Neural cell (in vitro differentiated cells): ENCODE results near the gene ZBTB7C. TPM values are rescaled to one million over a fixed set of nuclear protein-coding genes. Genes with fewer than 3 reads are reported as not detected.

Experiments
- H2AFZ ChIP-seq: fragments of 200-600, 300-800 bp; sonication (generic), shearing (Covaris generic); 2 replicates; pipeline ENCODE4 v1.6.0; 2014; ENCODE audit warnings: low read depth, mild to moderate bottlenecking, antibody characterized with exemption, low read length, moderate library complexity
- H3F3A ChIP-seq: fragments of 200-600 bp; shearing (Covaris generic); 2 replicates; pipeline ENCODE4 v1.6.1; 2016; ENCODE audit warnings: mild to moderate bottlenecking, moderate library complexity, mixed read lengths, antibody characterized with exemption, low read length; ENCODE audit not compliant: insufficient read depth, poor library complexity, severe bottlenecking
- H3K27ac ChIP-seq: fragments of 200-600, 300-800 bp; sonication (generic), shearing (Covaris generic); 2 replicates; pipeline ENCODE4 v1.5.1; 2014; ENCODE audit warnings: mild to moderate bottlenecking, low read length, moderate library complexity
- H3K27me3 ChIP-seq: fragments of 300-800, 200-600 bp; sonication (generic), shearing (Covaris generic); 2 replicates; pipeline ENCODE4 v1.6.0; 2014; ENCODE audit warnings: mild to moderate bottlenecking, low read depth, low read length, moderate library complexity; ENCODE audit not compliant: insufficient read depth
- H3K36me3 ChIP-seq: fragments of 300-800, 200-600 bp; sonication (generic), shearing (Covaris generic); 2 replicates; pipeline ENCODE4 v1.5.1; 2014; ENCODE audit warnings: mild to moderate bottlenecking, antibody characterized with exemption, low read length, moderate library complexity; ENCODE audit not compliant: insufficient read depth
- H3K4me2 ChIP-seq: fragments of 300-800, 200-600 bp; sonication (generic), shearing (Covaris generic); 2 replicates; pipeline ENCODE4 v1.6.0; 2014; ENCODE audit warnings: mild to moderate bottlenecking, low read length
- H3K4me3 ChIP-seq: fragments of 300-800, 200-600 bp; sonication (generic), shearing (Covaris generic); 2 replicates; pipeline ENCODE4 v1.5.1; 2014; ENCODE audit warnings: mild to moderate bottlenecking, low read length, moderate library complexity
- H3K79me2 ChIP-seq: fragments of 200-600 bp; shearing (Covaris generic); replicated peaks from 2 replicates; pipeline ENCODE4 v1.6.0; 2014; ENCODE audit warnings: mild to moderate bottlenecking, low read length, moderate library complexity; ENCODE audit not compliant: insufficient read depth
- H3K9ac ChIP-seq: fragments of 300-800, 200-600 bp; sonication (generic), shearing (Covaris generic); 2 replicates; pipeline ENCODE4 v1.6.1; 2016; ENCODE audit warnings: mild to moderate bottlenecking, low read length, mixed read lengths
- H3K9me2 ChIP-seq: fragments of 200-600 bp; shearing (Covaris generic); 2 replicates; pipeline ENCODE4 v1.6.1; 2016; ENCODE audit warnings: mild to moderate bottlenecking, low read length, mixed read lengths; ENCODE audit not compliant: insufficient read depth
- H3K9me3 ChIP-seq: fragments of 200-600, 300-800 bp; sonication (generic), shearing (Covaris generic); 2 replicates; pipeline ENCODE4 v1.6.1; 2016; ENCODE audit warnings: mild to moderate bottlenecking, mixed run types, low read length, moderate library complexity, mixed read lengths
- H4K20me1 ChIP-seq: fragments of 200-600 bp; shearing (Covaris generic); 2 replicates; pipeline ENCODE4 v1.6.1; 2016; ENCODE audit warnings: mild to moderate bottlenecking, mixed run types; ENCODE audit not compliant: insufficient read depth
- EP300 ChIP-seq: fragments of 450-650 bp; conservative IDR thresholded peaks from 2 replicates; pipeline ENCODE4 v1.6.1; 2014; ENCODE audit warnings: antibody characterized with exemption, mild to moderate bottlenecking, moderate library complexity; ENCODE audit not compliant: poor library complexity, severe bottlenecking
- EZH2 ChIP-seq: fragments of 200-600, 300-800 bp; shearing (Covaris generic), sonication (generic); IDR thresholded peaks from 2 replicates; pipeline ENCODE4 v1.6.1; 2014; ENCODE audit warnings: antibody characterized with exemption, low read length, borderline replicate concordance, mild to moderate bottlenecking; ENCODE audit not compliant: insufficient read depth, poor library complexity, severe bottlenecking
- MXI1 ChIP-seq: fragments of 450-650 bp; conservative IDR thresholded peaks from 2 replicates; pipeline ENCODE4 v1.6.1; 2014; ENCODE audit warnings: antibody characterized with exemption, mild to moderate bottlenecking; ENCODE audit not compliant: poor library complexity, severe bottlenecking
- POLR2AphosphoS5 ChIP-seq: IDR thresholded peaks from 2 replicates; pipeline ENCODE4 v1.6.1; 2012
- RAD21 ChIP-seq: fragments of 450-650 bp; conservative IDR thresholded peaks from 2 replicates; pipeline ENCODE4 v1.6.1; 2014; ENCODE audit warnings: antibody characterized with exemption, mild to moderate bottlenecking, moderate library complexity
- REST ChIP-seq: IDR thresholded peaks from 2 replicates; pipeline ENCODE4 v1.6.1; 2012; ENCODE audit warnings: borderline replicate concordance
- SMC3 ChIP-seq: fragments of 450-650 bp; conservative IDR thresholded peaks from 2 replicates; pipeline ENCODE4 v1.6.1; 2014; ENCODE audit warnings: antibody characterized with exemption, mild to moderate bottlenecking, moderate library complexity; ENCODE audit not compliant: poor library complexity
- TAF1 ChIP-seq: IDR thresholded peaks from 2 replicates; pipeline ENCODE4 v1.6.1; 2012; ENCODE audit warnings: low read depth
- polyA plus RNA-seq: library from polyadenylated mRNA; depleted of rRNA; stranded (reverse); fragments of >200 nt; gene quantifications from 2 replicates; pipeline ENCODE4 v1.2.3, GENCODE V29; 2014
- TF ChIP-seq, protein P1 (sequence below): fragments of 450-650 bp; IDR thresholded peaks from 2 replicates; pipeline ENCODE4 v1.5.1; 2014; ENCODE audit warnings: antibody characterized with exemption, mild to moderate bottlenecking, moderate library complexity; ENCODE audit not compliant: poor library complexity, severe bottlenecking

The ZBTB7C gene
- polyA plus RNA-seq, 1 donor from 2014 or later, result 2.4 TPM

DNA sequence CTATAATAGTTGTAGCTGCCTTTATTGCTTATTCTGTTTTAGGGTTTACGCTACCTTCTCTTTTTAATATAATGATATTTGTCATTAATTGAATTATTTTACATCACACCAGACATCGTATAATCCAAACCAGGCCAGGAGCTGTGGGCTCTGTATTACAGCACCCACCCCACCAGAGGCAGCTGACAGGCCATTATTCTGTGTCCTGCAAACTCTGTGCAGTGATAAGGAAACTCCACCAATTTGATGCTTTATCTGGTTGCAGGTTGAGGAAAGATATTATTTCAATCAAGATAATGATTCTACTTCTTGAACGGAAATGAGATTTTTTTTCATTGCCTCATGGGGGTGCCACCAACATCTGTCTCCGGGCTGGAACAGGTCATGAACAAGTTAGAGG, 227.3 kb downstream of the ZBTB7C start:
- no peaks in the 10 kb centered on the region for H3K27me3 ChIP-seq
- H3F3A ChIP-seq, result peaks cover 7% of the 10 kb centered on the region
- no peak overlapping the region for H2AFZ ChIP-seq
- H4K20me1 ChIP-seq, result no peaks in the 10 kb centered on the region
- H3K27ac ChIP-seq, result no peak overlapping the region
- H3K9me2 ChIP-seq, result no peaks in the 10 kb centered on the region
- H3K4me3 ChIP-seq, result no peak overlapping the region
- H3K9me3 ChIP-seq, result no peaks in the 10 kb centered on the region
- TF ChIP-seq REST (no peak), MXI1 (no peak), POLR2AphosphoS5 (no peak), EP300 (no peak), SMC3 (no peak), RAD21 (no peak), TAF1 (no peak), EZH2 (no peak)
- TF ChIP-seq, protein P1, sequence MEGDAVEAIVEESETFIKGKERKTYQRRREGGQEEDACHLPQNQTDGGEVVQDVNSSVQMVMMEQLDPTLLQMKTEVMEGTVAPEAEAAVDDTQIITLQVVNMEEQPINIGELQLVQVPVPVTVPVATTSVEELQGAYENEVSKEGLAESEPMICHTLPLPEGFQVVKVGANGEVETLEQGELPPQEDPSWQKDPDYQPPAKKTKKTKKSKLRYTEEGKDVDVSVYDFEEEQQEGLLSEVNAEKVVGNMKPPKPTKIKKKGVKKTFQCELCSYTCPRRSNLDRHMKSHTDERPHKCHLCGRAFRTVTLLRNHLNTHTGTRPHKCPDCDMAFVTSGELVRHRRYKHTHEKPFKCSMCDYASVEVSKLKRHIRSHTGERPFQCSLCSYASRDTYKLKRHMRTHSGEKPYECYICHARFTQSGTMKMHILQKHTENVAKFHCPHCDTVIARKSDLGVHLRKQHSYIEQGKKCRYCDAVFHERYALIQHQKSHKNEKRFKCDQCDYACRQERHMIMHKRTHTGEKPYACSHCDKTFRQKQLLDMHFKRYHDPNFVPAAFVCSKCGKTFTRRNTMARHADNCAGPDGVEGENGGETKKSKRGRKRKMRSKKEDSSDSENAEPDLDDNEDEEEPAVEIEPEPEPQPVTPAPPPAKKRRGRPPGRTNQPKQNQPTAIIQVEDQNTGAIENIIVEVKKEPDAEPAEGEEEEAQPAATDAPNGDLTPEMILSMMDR, result no peak
- H3K79me2 ChIP-seq, result no peaks in the 10 kb centered on the region
- H3K36me3 ChIP-seq, result no peaks in the 10 kb centered on the region
- no peak overlapping the region for H3K9ac ChIP-seq
- no peak overlapping the region for H3K4me2 ChIP-seq

DNA sequence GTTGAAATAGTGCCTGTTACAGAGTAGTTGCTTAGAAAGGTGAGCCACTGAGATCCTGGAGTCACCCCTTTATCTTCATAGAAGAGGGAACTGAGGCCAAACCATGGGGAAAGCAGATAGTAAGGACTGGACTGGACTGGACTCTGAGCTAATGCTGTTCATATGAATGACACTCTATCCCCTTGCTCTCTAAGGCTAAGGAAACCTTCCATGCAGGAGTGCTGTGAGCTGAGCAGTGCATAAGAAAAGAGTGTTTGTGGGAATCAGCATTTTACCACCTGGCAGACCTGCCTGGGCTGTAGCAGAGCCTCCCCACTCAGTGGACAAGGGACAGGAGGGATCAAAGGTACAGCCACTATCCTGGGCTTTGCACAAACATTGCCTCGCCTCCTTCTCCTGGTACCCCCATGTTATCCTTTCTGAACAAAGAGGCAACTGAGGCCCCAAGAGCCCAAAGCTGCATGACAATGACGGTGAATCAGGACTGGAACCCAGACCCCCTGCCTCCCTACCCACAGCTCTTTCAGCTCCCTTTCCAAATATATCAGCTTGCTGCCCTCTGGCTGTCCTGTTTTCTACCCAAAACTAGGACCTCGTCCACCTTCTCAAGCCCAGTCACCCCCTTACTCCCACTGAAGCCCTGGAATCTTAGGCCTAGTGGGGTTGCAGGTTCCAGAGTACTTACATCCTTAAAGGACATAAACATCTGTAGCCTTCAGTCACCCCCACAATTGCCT, 227.9 kb downstream of the ZBTB7C start:
- Histone ChIP-seq H3K27me3 (no peaks in the 10 kb centered on the region), H3K9ac (no peak overlapping the region), H3K79me2 (no peaks in the 10 kb centered on the region), H3K36me3 (no peaks in the 10 kb centered on the region), H3K4me3 (no peak overlapping the region), H2AFZ (no peak overlapping the region), H4K20me1 (no peaks in the 10 kb centered on the region), H3K9me2 (no peaks in the 10 kb centered on the region), H3F3A (peaks cover 7% of the 10 kb centered on the region), H3K9me3 (no peaks in the 10 kb centered on the region), H3K27ac (no peak overlapping the region), H3K4me2 (no peak overlapping the region)
- TF ChIP-seq, protein P1, result no peak
- TF ChIP-seq MXI1 (no peak), POLR2AphosphoS5 (no peak), TAF1 (no peak), REST (no peak), EZH2 (no peak), EP300 (no peak), RAD21 (no peak), SMC3 (no peak)
